WERI-Rb-1 (cell line): ENCODE data around the gene SSR2.

Experiments used
- DNase-seq: peaks from one replicate; pipeline ENCODE4 v3.0.0-alpha.2; 2020
- H3K27ac ChIP-seq: fragments of 250-450 bp; sonication (Bioruptor Pico); 2 replicates; pipeline ENCODE4 v1.5.1; 2020; ENCODE audit warnings: mild to moderate bottlenecking, moderate library complexity
- H3K27me3 ChIP-seq: fragments of 250-450 bp; sonication (Bioruptor Pico); 2 replicates; pipeline ENCODE4 v1.5.1; 2021; ENCODE audit warnings: mild to moderate bottlenecking, low read depth, moderate library complexity; ENCODE audit not compliant: insufficient read depth, severe bottlenecking
- H3K36me3 ChIP-seq: fragments of 250-450 bp; sonication (Bioruptor Pico); 2 replicates; pipeline ENCODE4 v1.5.1; 2020; ENCODE audit warnings: mild to moderate bottlenecking, moderate library complexity
- H3K4me3 ChIP-seq: 2 replicates; pipeline ENCODE4 v1.5.1; 2011; ENCODE audit warnings: low read depth, mild to moderate bottlenecking, control low read depth, low read length
- H3K9me3 ChIP-seq: fragments of 250-450 bp; sonication (Bioruptor Pico); 2 replicates; pipeline ENCODE4 v1.5.1; 2021; ENCODE audit warnings: mild to moderate bottlenecking, moderate library complexity; ENCODE audit not compliant: severe bottlenecking
- CTCF ChIP-seq: IDR thresholded peaks from 2 replicates; pipeline ENCODE4 v1.5.1; 2011; ENCODE audit warnings: low read depth, mild to moderate bottlenecking, control low read depth, inconsistent platforms, low read length

SSR2 gene

GRCh38 chr1:155975375-155976061 lies 45.2 kb downstream of the SSR2 start:
- no peak for TF ChIP-seq CTCF
- H3K4me3 ChIP-seq = peak overlapping the region; percentile 86
- H3K9me3 ChIP-seq = no peaks in the 10 kb centered on the region
- H3K27me3 ChIP-seq = no peaks in the 10 kb centered on the region
- H3K27ac ChIP-seq = peak overlapping the region; percentile 97
- peaks cover 33% of the 10 kb centered on the region for H3K36me3 ChIP-seq
- no peak for DNase-seq

- no peak for DNase-seq
- peaks cover 41% of the 10 kb centered on the region for H3K36me3 ChIP-seq
- no peak overlapping the region for H3K4me3 ChIP-seq
- 0 out of 2 replicates have a peak, but pooled peaks have one; percentile 16 for TF ChIP-seq CTCF
- H3K27ac ChIP-seq = peak overlapping the region; percentile 97
- H3K27me3 ChIP-seq = no peaks in the 10 kb centered on the region
- H3K9me3 ChIP-seq = no peaks in the 10 kb centered on the region
Measured at GRCh38 chr1:155974208-155975115, 46.3 kb downstream of the SSR2 start.

GRCh38 chr1:155973723-155974122 lies 47.0 kb downstream of the SSR2 start:
- Histone ChIP-seq H3K4me3 (no peak overlapping the region), H3K36me3 (peaks cover 49% of the 10 kb centered on the region), H3K27me3 (no peaks in the 10 kb centered on the region), H3K9me3 (no peaks in the 10 kb centered on the region), H3K27ac (no peak overlapping the region)
- TF ChIP-seq CTCF = no peak
- DNase-seq = no peak

GRCh38 chr1:155971910-155972809 lies 48.6 kb downstream of the SSR2 start:
- peak overlapping the region; percentile 95 for H3K27ac ChIP-seq
- DNase-seq = no peak
- no peaks in the 10 kb centered on the region for H3K27me3 ChIP-seq
- H3K36me3 ChIP-seq = peaks cover 60% of the 10 kb centered on the region
- H3K4me3 ChIP-seq = no peak overlapping the region
- no peak for TF ChIP-seq CTCF
- H3K9me3 ChIP-seq = no peaks in the 10 kb centered on the region

GRCh38 chr1:155970531-155971167 lies 50.1 kb downstream of the SSR2 start:
- TF ChIP-seq CTCF = no peak
- H3K27me3 ChIP-seq = no peaks in the 10 kb centered on the region
- peaks cover 75% of the 10 kb centered on the region for H3K36me3 ChIP-seq
- H3K4me3 ChIP-seq = peak overlapping the region; percentile 11
- peak; percentile 95 for DNase-seq
- no peaks in the 10 kb centered on the region for H3K9me3 ChIP-seq
- H3K27ac ChIP-seq = peak overlapping the region; percentile 95
